Adrenal gland (tissue), 12 donors: ENCODE data around the gene ARPC5L. TPM values are rescaled to one million over a fixed set of nuclear protein-coding genes. Genes with fewer than 3 reads are reported as not detected.

Experiments used
- DNase-seq, 7 donors: peaks; one replicate each; pipeline ENCODE4 v3.0.0-alpha.2; 2019 to 2020
- H3K27ac ChIP-seq, 5 donors: fragments of 200-600 bp; sonication (generic) in 4 of 5; 1 replicate in 3 of 5; 2 replicates in 2 of 5; pipeline versions ENCODE4 v1.5.1 to v1.8.0; 2016 to 2020; ENCODE audit warnings: mild to moderate bottlenecking in 1 of 5
- H3K27me3 ChIP-seq: fragments of 200-600 bp; 2 replicates; pipeline ENCODE4 v1.8.0; 2021
- H3K36me3 ChIP-seq, 2 donors: fragments of 200-600 bp; replicated peaks in 1 of 2; 1 replicate in 1 of 2; 2 replicates in 1 of 2; pipeline versions ENCODE4 v1.5.1 to v1.8.0; 2018 to 2022
- H3K4me1 ChIP-seq, 2 donors: fragments of 200-600 bp; replicated peaks in 1 of 2; 1 replicate in 1 of 2; 2 replicates in 1 of 2; pipeline versions ENCODE4 v1.5.1 to v1.8.0; 2018 to 2021
- H3K4me3 ChIP-seq, 4 donors: fragments of 200-600 bp; sonication (generic) in 3 of 4; one replicate each; pipeline ENCODE4 v1.5.1; 2016 to 2018
- H3K9me3 ChIP-seq, 3 donors: fragments of 200-600 bp; sonication (generic) in 1 of 3; replicated peaks in 1 of 3; 1 replicate in 2 of 3; 2 replicates in 1 of 3; pipeline versions ENCODE4 v1.5.1 to v1.8.0; 2016 to 2021
- CTCF ChIP-seq, 6 experiments: fragments of 450-650 bp in 4 of 6; fragments of 200-600 bp in 2 of 6; sonication (generic) in 1 of 6; IDR thresholded peaks; 1 replicate in 5 of 6; 2 replicates in 1 of 6; pipeline versions ENCODE4 v1.5.1 to v1.8.0; 2016 to 2021; ENCODE audit warnings: antibody characterized with exemption in 6 of 6, mild to moderate bottlenecking in 2 of 6, moderate library complexity in 1 of 6
- POLR2A ChIP-seq, 2 donors: fragments of 450-650 bp; IDR thresholded peaks; one replicate each; pipeline ENCODE4 v1.6.1; 2017; ENCODE audit warnings: antibody characterized with exemption in 2 of 2, mild to moderate bottlenecking in 2 of 2, moderate library complexity in 1 of 2
- WGBS, 4 donors: extraction: QIAGEN DNeasy Blood & Tissue Kit in 2 of 4; methylation state at CpG; one replicate each; pipeline versions ENCODE4 v1.1.5 to v1.1.7; 2013 to 2017; 5-methylcytosine and 5-hydroxymethylcytosine counted together
- intact Hi-C, 2 donors: fragments of 100-400 bp; cut with DNase I; formaldehyde crosslinking; loops; one replicate each; pipeline versions ENCODE4 v1.14.1 to v1.15.0; 2022 to 2023
- polyA plus RNA-seq, 3 donors: library from polyadenylated mRNA; stranded (reverse); fragments of 200-250 nt in 2 of 3; fragments of 350-450 nt in 1 of 3; fragmentation: Illumina TruSeq in 1 of 3; extraction: RNeasy Lipid Tissue Mini Kit (QIAGEN cat#74804) in 1 of 3; gene quantifications; one replicate each; pipeline ENCODE4 v1.2.3, GENCODE V29; 2013 to 2014
- total RNA-seq, 9 donors: library from RNA; depleted of rRNA in 4 of 9; stranded (reverse); fragments of >200 nt in 4 of 9; fragments of 120-200 nt in 1 of 9; fragmentation: NEBNext Ultra II Directional in 1 of 9; extraction: Animal tissue kit (Norgen Biotek cat#: 25700) in 1 of 9; gene quantifications; one replicate each; pipeline versions ENCODE4 v1.1.0 to v1.2.4, GENCODE V29; 2013 to 2023
- donor health status: healthy with polysubstance abuse.
- donor health status: Bipolar disorder and iron deficiency.
- donor health status: DM: yes; HTN: yes; CAD: no.
- donor health status: DM: no; HTN: no; CAD: no.
- donor health status: DM: no; HTN: no; CAD: no.
- donor health status: DM: yes; HTN: yes; CAD: no.

Gene ARPC5L
- total and polyA plus RNA-seq, 12 donors = 20.7 to 97.6 (median 38.3) TPM

GRCh38 chr9:124868511-124869465 is 6.9 kb downstream of the ARPC5L start:
- Histone ChIP-seq H3K4me3 (peak overlapping the region; percentile 90 to 100 (median 97)), H3K27me3 (no peaks in the 10 kb centered on the region), H3K36me3 (peaks cover 0 to 5% of the 10 kb centered on the region in 2 donors), H3K9me3 (no peaks in the 10 kb centered on the region), H3K27ac (peak overlapping the region; percentile 96 to 99 (median 97)), H3K4me1 (peaks cover 40 to 48% of the 10 kb centered on the region in 2 donors)
- TF ChIP-seq POLR2A (IDR thresholded peaks at IDR 0.05) (peak; percentile 81 to 91), CTCF (IDR thresholded peaks at IDR 0.05) (no peak)
- 0 to 2% (median 0%) methylated on average over 10 to 101 of the region's 101 CpGs for WGBS, 4 donors
- intact Hi-C loops = loop anchor here in 1 of 2 donors (10.0 kb wide), 1 partner anchor 276 kb away; the partner anchor contains the start of gene SCAI
- peak; percentile 84 to 90 (median 89) for DNase-seq

DNA sequence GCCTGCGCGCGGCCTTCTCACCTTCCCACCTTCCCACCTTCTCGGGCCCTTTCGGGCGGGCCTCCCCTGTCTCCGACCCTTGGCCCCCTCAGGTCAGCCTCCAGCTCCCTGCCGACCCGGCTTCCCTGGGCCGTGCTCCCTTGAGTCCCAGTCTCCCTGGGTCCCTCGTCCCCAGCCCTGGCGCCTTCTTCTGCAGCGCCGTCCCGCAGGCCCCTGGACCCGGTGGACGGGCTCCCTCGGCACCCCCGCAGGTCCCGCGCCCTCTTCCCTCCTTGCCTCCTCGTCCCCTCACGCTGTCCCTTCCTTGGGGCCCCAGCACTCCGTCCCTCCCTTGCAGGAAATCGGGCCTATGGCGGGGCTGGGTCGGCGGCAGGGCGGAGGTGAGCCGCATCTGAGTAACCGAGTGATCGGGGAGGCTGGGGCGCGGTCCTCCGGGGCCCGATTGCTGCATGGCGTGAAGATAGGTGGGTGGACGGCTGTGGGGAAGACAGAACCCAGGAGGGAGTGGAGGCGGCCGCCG is 7.6 kb downstream of the ARPC5L start:
- H3K27me3 ChIP-seq = no peaks in the 10 kb centered on the region
- peaks cover 0 to 9% of the 10 kb centered on the region in 2 donors for H3K36me3 ChIP-seq
- TF ChIP-seq CTCF (IDR thresholded peaks at IDR 0.05) (no peak), POLR2A (IDR thresholded peaks at IDR 0.05) (no peak)
- peak in 3 of 7 donors; percentile 45 to 48 (median 47) for DNase-seq
- intact Hi-C loops = loop anchor here in 1 of 2 donors (10.0 kb wide), 1 partner anchor 275 kb away; the partner anchor contains the start of gene SCAI
- no peaks in the 10 kb centered on the region for H3K9me3 ChIP-seq
- peak overlapping the region; percentile 96 to 99 (median 97) for H3K27ac ChIP-seq
- peak overlapping the region; percentile 32 to 100 (median 92) for H3K4me3 ChIP-seq
- H3K4me1 ChIP-seq = peaks cover 40 to 48% of the 10 kb centered on the region in 2 donors
- 1 to 4% (median 1%) methylated on average over 11 to 40 of the region's 41 CpGs for WGBS, 4 donors

- peak overlapping the region; percentile 32 to 100 (median 92) for H3K4me3 ChIP-seq
- H3K36me3 ChIP-seq = peaks cover 0 to 14% of the 10 kb centered on the region in 2 donors
- H3K27me3 ChIP-seq = no peaks in the 10 kb centered on the region
- peak; percentile 57 to 86 (median 66) for DNase-seq
- peaks cover 40 to 51% of the 10 kb centered on the region in 2 donors for H3K4me1 ChIP-seq
- WGBS, 4 donors = 0 to 3% (median 2%) methylated on average over 9 to 12 of the region's 12 CpGs
- intact Hi-C loops = loop anchor here in 1 of 2 donors (10.0 kb wide), 1 partner anchor 275 kb away; the partner anchor contains the start of gene SCAI
- TF ChIP-seq POLR2A (IDR thresholded peaks at IDR 0.05) = peak in 1 of 2 donors; percentile 30
- TF ChIP-seq CTCF (IDR thresholded peaks at IDR 0.05) = no peak
- no peaks in the 10 kb centered on the region for H3K9me3 ChIP-seq
- H3K27ac ChIP-seq = peak overlapping the region; percentile 96 to 99 (median 97)
Observed at GRCh38 chr9:124869986-124870560, 8.1 kb downstream of the ARPC5L start.

DNA sequence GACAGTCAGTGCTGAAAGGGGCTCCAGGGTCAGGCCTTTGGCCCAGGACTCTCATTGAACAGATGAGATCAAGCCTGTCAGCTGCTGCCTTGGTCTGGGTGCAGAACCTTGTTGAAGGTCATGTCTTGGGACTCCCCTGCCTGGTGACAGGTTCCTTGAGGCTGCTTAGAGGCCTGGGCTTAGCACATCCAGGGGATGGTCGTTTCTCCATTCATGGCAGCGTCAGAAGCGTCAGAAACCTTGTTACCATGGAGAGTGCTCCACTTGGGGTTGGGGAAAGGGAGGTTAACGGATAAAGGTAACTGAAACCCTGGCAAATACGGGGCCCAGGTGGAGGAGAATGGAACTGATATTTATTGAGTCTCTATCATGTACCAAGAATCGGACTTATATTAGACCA is 8.8 kb downstream of the ARPC5L start:
- WGBS, 4 donors = 41 to 47% (median 45%) methylated on average over 6 of the region's 6 CpGs
- intact Hi-C loops = no loop called here
- peak in 1 of 7 donors; percentile 34 for DNase-seq
- no peak for TF ChIP-seq POLR2A (IDR thresholded peaks at IDR 0.05)
- TF ChIP-seq CTCF (IDR thresholded peaks at IDR 0.05) = no peak
- peak overlapping the region in 1 of 4 donors; percentile 100 for H3K4me3 ChIP-seq
- H3K4me1 ChIP-seq = peaks cover 40 to 57% of the 10 kb centered on the region in 2 donors
- no peaks in the 10 kb centered on the region for H3K9me3 ChIP-seq
- peaks cover 0 to 21% of the 10 kb centered on the region in 2 donors for H3K36me3 ChIP-seq
- no peaks in the 10 kb centered on the region for H3K27me3 ChIP-seq
- peak overlapping the region; percentile 42 to 99 (median 97) for H3K27ac ChIP-seq
